K562 (cell line): Measurements from ENCODE around the gene LDAH. TPM values are rescaled to one million over a fixed set of nuclear protein-coding genes. Genes with fewer than 3 reads are reported as not detected.

Source experiments
- BCOR ChIP-seq: fragments of 450-650 bp; IDR thresholded peaks from 2 replicates; pipeline ENCODE4 v1.6.1; 2016
- C11orf30 ChIP-seq: fragments of 450-650 bp; IDR thresholded peaks from 2 replicates; pipeline ENCODE4 v1.6.1; 2016; ENCODE audit warnings: low read depth, mild to moderate bottlenecking
- CBX3 ChIP-seq, 2 experiments: IDR thresholded peaks; 1 replicate in 1 of 2; 2 replicates in 1 of 2; pipeline ENCODE4 v1.6.1; 2012; ENCODE audit warnings: inconsistent platforms in 2 of 2, low read length in 2 of 2, borderline replicate concordance in 1 of 2, control low read depth in 1 of 2
- CTBP1 ChIP-seq: fragments of 450-650 bp; IDR thresholded peaks from 2 replicates; pipeline ENCODE4 v1.6.1; 2016; ENCODE audit warnings: borderline replicate concordance
- E2F6 ChIP-seq, 2 experiments: IDR thresholded peaks; 2 replicates each; pipeline ENCODE4 v1.6.1; 2011; ENCODE audit warnings: borderline replicate concordance in 1 of 2, control low read depth in 1 of 2, low read depth in 1 of 2, low read length in 1 of 2, mild to moderate bottlenecking in 1 of 2, mixed read lengths in 1 of 2, moderate library complexity in 1 of 2; ENCODE audit not compliant: insufficient read depth in 1 of 2, insufficient read length in 1 of 2, poor library complexity in 1 of 2, severe bottlenecking in 1 of 2; ENCODE audit errors: extremely low read depth in 1 of 2
- EGR1 ChIP-seq: fragments of 450-650 bp; conservative IDR thresholded peaks from 2 replicates; pipeline ENCODE4 v1.6.1; 2017; ENCODE audit warnings: mild to moderate bottlenecking
- ELK1 ChIP-seq: sonication (generic); formaldehyde crosslinking; IDR thresholded peaks from 2 replicates; pipeline ENCODE4 v1.8.1; 2022; ENCODE audit warnings: missing genetic modification reagents
- FOXP4 ChIP-seq: sonication (generic); formaldehyde crosslinking; IDR thresholded peaks from 2 replicates; pipeline ENCODE4 v1.8.0; 2022; ENCODE audit warnings: mild to moderate bottlenecking, missing genetic modification reagents, borderline replicate concordance
- HDAC2 ChIP-seq: fragments of 450-650 bp; IDR thresholded peaks from 2 replicates; pipeline ENCODE4 v1.6.1; 2016; ENCODE audit warnings: mild to moderate bottlenecking
- JUN ChIP-seq, 2 experiments: sonication (generic) in 1 of 2; formaldehyde crosslinking in 1 of 2; IDR thresholded peaks; 2 replicates each; pipeline versions ENCODE4 v1.6.1 to v1.8.0; 2012 to 2022; ENCODE audit warnings: borderline replicate concordance in 2 of 2, mild to moderate bottlenecking in 2 of 2, improper control_type of control experiment in 1 of 2, low read depth in 1 of 2, low read length in 1 of 2, missing genetic modification reagents in 1 of 2
- KLF1 ChIP-seq: fragments of 450-650 bp; IDR thresholded peaks from 2 replicates; pipeline ENCODE4 v1.6.1; 2016; ENCODE audit warnings: missing genetic modification characterization, missing compliant biosample characterization
- NFXL1 ChIP-seq: fragments of 450-650 bp; formaldehyde crosslinking; IDR thresholded peaks from 2 replicates; pipeline ENCODE4 v1.4.0; 2021; ENCODE audit warnings: mild to moderate bottlenecking
- PKNOX1 ChIP-seq: fragments of 450-650 bp; IDR thresholded peaks from 2 replicates; pipeline ENCODE4 v1.6.1; 2016
- PML ChIP-seq: IDR thresholded peaks from 2 replicates; pipeline ENCODE4 v1.6.1; 2012; ENCODE audit warnings: low read length, inconsistent platforms
- POLR2B ChIP-seq: fragments of 450-650 bp; IDR thresholded peaks from 2 replicates; pipeline ENCODE4 v1.6.1; 2018; ENCODE audit warnings: low read depth; ENCODE audit not compliant: partially characterized antibody
- POU5F1 ChIP-seq: fragments of 150-350 bp; IDR thresholded peaks from 2 replicates; pipeline ENCODE4 v1.6.1; 2014; ENCODE audit warnings: borderline replicate concordance, low read length, low read depth, mild to moderate bottlenecking; ENCODE audit not compliant: partially characterized antibody
- RBBP5 ChIP-seq: fragments of 200-600 bp; sonication (generic); IDR thresholded peaks from 2 replicates; pipeline ENCODE4 v1.6.1; 2012; ENCODE audit warnings: borderline replicate concordance, mild to moderate bottlenecking, low read length, control low read depth, inconsistent platforms; ENCODE audit not compliant: insufficient read depth, poor library complexity, severe bottlenecking
- SETDB1 ChIP-seq: IDR thresholded peaks from one replicate; pipeline ENCODE4 v1.6.1; 2012; ENCODE audit warnings: low read length, control low read depth, inconsistent platforms
- WHSC1 ChIP-seq: IDR thresholded peaks from one replicate; pipeline ENCODE4 v1.6.1; 2012; ENCODE audit warnings: low read length, control low read depth, inconsistent platforms
- ZNF134 ChIP-seq: fragments of 250-450 bp; sonication (Bioruptor Pico); conservative IDR thresholded peaks from 2 replicates; pipeline ENCODE4 v1.4.0; 2020
- ZNF551 ChIP-seq: fragments of 250-450 bp; sonication (Bioruptor Pico); IDR thresholded peaks from 2 replicates; pipeline ENCODE4 v1.5.0; 2021; ENCODE audit warnings: mild to moderate bottlenecking, moderate library complexity
- polyA plus RNA-seq, 8 experiments: library from polyadenylated mRNA; depleted of rRNA in 4 of 8; stranded (reverse) in 5 of 8; unstranded in 3 of 8; fragments of >200 nt; fragmentation: Nextera tagmentation in 2 of 8; fragmentation: Illumina TruSeq in 1 of 8; extraction: Ambion mirVana in 2 of 8; extraction: Trizol in 1 of 8; gene quantifications; 2 replicates each; pipeline versions ENCODE4 v1.2.1 to v1.2.3, GENCODE V29; 2011 to 2014; ENCODE audit warnings: inconsistent platforms in 1 of 8, missing spikeins in 1 of 8
- total RNA-seq, 7 experiments: library from RNA; depleted of rRNA in 6 of 7; stranded (reverse); fragments of >200 nt in 6 of 7; fragmentation: Illumina TruSeq in 2 of 7; extraction: Trizol in 2 of 7; gene quantifications; 2 replicates each; pipeline versions ENCODE4 v1.2.1 to v1.2.3, GENCODE V29; 2011 to 2021; ENCODE audit warnings: low replicate concordance in 1 of 7

The LDAH gene
- total and polyA plus RNA-seq, 9 of the 15 experiments (the other 6 are each of a cell fraction or from before 2014, with no cell fraction given): 22.3 to 60.1 (median 40.0) TPM

- TF ChIP-seq CBX3 (IDR thresholded peaks at IDR 0.05; ENCODE audit: borderline replicate concordance in 1 of 2, low read length in 2 of 2) (peak in 1 of 2 experiments; percentile 31; a peak in 1 of 3 replicates), FOXP4 (peak; percentile 87; the same call in 1 of the 2 replicates), JUN (IDR thresholded peaks at IDR 0.05; ENCODE audit: borderline replicate concordance, low read depth, low read length) (peak; percentile 56; the same call in 1 of the 2 replicates), JUN (CRISPR knock-in tag; IDR thresholded peaks at IDR 0.05; ENCODE audit: borderline replicate concordance) (no peak), SETDB1 (no peak), WHSC1 (no peak), ELK1 (CRISPR knock-in tag) (peak; percentile 85; the same call in 1 of the 2 replicates), C11orf30 (peak; percentile 96), ZNF551 (CRISPR knock-in tag) (no peak), NFXL1 (CRISPR knock-in tag) (no peak), HDAC2 (peak; percentile 65), KLF1 (tag) (peak; percentile 92), ZNF134 (CRISPR knock-in tag) (no peak), RBBP5 (peak; percentile 84), PKNOX1 (peak; percentile 29; the same call in 1 of the 2 replicates), POU5F1 (no peak), POLR2B (peak; percentile 81), EGR1 (0 out of 2 replicates have a peak, but pooled peaks have one; percentile 12), BCOR (peak; percentile 34; the same call in 1 of the 2 replicates), E2F6 (IDR thresholded peaks at IDR 0.05; ENCODE audit: borderline replicate concordance in 1 of 2, extremely low read depth in 1 of 2, insufficient read depth in 1 of 2, insufficient read length in 1 of 2, low read depth in 1 of 2, low read length in 1 of 2, poor library complexity in 1 of 2, severe bottlenecking in 1 of 2) (peak in 1 of 2 experiments; percentile 67), PML (peak; percentile 78; the same call in 1 of the 2 replicates), CTBP1 (0 out of 2 replicates have a peak, but pooled peaks have one; percentile 57)
Measured at GRCh38 chr2:20822535-20823490, at the start of gene LDAH (continued).
